ENCODE measurements around the gene PRKCB. TPM values are rescaled to one million over a fixed set of nuclear protein-coding genes. Genes with fewer than 3 reads are reported as not detected.
A peak's percentile ranks its signal among the peaks of the same experiment; 100 is the strongest.
"Not testable (repeated sequence)": the region's sequence is repeated elsewhere in the genome, so short reads cannot be mapped to it uniquely, and the experiment has no call there.

PRKCB gene
- total RNA-seq, 2 donors from 2014 or later = 4.1 to 4.7 TPM

- ATAC-seq (no peak), DNase-seq (no peak)
- intact Hi-C loops (cut with DNase I) = no loop called here
Measured at GRCh38 chr16:24203675-24204074, 367.9 kb downstream of the PRKCB start.

GRCh38 chr16:24204150-24204665 lies 368.4 kb downstream of the PRKCB start:
- DNase-seq (no peak), ATAC-seq (no peak)
- intact Hi-C loops (cut with DNase I) = no loop called here

GRCh38 chr16:24206926-24207325 lies 371.1 kb downstream of the PRKCB start:
- no peak for ATAC-seq
- intact Hi-C loops (cut with DNase I) = no loop called here
- no peak for DNase-seq

DNA sequence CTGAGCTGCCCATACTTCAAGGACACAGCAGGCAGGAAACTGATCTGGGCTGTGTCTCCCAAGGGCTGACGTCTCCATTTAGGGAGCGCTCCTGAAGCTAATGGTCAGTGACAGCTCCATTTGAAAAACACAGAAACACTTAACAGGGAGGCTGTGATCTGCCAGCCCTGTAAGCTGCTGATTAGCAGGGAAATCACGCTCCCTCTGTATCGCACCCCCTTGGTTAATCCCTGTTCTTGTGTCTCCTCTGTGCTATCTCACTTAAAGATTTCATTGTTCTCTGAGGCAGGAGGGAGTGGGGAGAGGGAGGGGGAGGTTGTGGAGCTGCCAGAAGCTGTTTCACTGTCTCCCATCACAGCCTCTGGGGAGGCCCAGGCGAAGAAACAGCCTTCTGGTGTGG lies 372.9 kb downstream of the PRKCB start:
- peak; percentile 19 for DNase-seq
- intact Hi-C loops (cut with DNase I) = no loop called here
- peak; percentile 74 to 93 for ATAC-seq

DNA sequence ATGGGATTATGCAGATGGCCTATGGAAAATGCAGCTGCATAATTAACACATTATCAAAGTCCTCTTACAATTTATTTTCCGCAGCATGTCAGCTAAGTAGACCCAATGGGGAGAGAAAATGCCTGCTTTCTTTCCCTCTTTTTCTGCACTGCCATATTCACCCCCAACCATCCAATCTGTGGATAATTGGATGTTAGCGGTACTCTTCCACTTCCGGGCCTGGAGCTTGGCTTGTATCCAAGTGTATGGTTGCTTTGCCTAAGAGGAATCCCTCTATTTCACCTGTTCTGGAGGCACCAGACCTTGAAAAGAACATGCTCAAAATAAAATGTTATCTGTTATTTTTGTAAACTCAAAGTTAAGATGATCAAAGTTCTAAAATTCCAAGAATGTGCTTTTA lies 379.2 kb downstream of the PRKCB start:
- intact Hi-C loops (cut with DNase I) = no loop called here
- ATAC-seq (no peak), DNase-seq (no peak)

DNA sequence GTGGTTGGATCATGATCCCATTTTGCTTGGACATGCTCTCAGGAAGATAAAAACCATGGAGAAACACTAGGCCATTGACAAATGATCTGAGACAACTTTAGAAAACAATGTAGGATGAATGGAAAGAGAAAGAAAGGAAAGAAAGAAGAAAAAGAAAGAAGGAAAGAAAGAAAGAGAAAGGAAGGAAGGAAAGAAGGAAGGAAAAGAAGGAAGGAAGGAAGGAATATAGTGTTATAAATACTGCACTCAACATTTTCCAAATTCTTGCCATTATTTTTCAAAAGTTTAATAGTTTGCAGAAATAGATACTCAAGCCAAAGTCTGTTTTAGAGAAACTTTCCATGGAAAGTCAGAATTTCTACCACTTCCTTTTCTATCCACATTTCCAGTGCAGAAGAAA lies 381.2 kb downstream of the PRKCB start:
- intact Hi-C loops (cut with DNase I) = no loop called here
- ATAC-seq = no peak

DNA sequence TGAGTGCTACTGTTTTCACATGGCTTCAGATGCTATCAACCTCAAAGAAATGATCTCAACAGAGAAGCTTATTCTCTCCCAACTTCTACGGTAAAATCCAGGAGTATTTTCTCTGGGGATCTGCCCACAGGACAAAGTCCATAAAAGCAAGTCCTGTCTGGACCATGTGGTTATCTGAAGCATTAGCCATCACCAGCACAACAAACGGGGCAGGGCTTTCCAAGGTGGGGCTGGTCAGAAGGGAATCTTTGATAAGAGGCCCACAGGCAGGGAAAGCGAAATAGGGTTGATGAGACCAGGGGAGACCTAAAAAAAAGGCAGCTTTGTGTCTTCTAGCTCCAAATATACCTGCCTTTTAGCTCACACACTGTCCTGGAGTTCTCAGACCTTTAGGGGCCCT lies 381.7 kb downstream of the PRKCB start:
- intact Hi-C loops (cut with DNase I) = no loop called here
- DNase-seq (no peak), ATAC-seq (no peak)

More for the DNA sequence above, 381.2 kb downstream of the PRKCB start:
- no peak for DNase-seq

DNA sequence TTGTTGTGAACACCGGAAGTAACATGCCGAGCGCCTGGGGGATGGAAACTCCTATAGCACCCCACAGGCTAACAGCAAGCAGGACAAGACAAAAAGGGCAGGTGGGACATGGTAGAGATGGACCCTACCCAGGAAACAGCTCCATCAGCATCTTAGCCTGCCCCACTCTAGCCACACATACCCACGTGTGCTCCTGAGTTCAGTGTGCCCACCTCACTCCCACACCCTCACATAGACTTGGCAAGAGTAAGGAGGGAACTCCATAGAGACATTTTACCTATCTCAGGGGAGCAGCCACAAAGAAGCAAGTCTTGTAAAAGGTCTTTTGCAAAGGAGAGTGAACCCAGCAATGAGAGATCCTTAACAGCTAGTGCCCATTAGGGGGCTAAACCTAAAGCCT lies 382.5 kb downstream of the PRKCB start:
- ATAC-seq (no peak), DNase-seq (no peak)
- intact Hi-C loops (cut with DNase I) = no loop called here

DNA sequence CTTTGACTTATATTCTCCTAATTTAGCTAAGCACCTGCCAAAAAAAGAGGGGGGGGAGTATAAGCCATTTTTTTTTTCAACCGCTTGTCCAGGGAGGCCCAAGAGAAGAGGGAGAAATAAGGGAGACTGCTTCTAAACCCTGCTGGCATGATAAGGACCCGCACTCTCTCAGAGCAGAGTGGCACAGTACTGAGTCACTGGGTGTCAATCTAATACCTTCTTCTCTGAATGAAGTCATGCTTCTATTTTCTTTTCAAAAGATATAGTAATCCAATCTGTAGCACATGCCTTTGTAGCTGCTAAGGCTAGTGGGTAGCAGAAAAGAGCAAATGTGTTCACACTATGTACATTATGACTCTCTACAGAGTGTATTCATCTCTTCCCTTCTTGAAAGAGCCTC lies 385.4 kb downstream of the PRKCB start:
- intact Hi-C loops (cut with DNase I) = no loop called here
- ATAC-seq (peak; percentile 45 to 93), DNase-seq (no peak)

- ATAC-seq (no peak), DNase-seq (no peak)
- intact Hi-C loops (cut with DNase I) = no loop called here
Measured at GRCh38 chr16:24228514-24228913, 392.7 kb downstream of the PRKCB start.

GRCh38 chr16:24232936-24233335 lies 397.2 kb downstream of the PRKCB start:
- intact Hi-C loops (cut with DNase I) = no loop called here
- DNase-seq (no peak), ATAC-seq (no peak)

DNA sequence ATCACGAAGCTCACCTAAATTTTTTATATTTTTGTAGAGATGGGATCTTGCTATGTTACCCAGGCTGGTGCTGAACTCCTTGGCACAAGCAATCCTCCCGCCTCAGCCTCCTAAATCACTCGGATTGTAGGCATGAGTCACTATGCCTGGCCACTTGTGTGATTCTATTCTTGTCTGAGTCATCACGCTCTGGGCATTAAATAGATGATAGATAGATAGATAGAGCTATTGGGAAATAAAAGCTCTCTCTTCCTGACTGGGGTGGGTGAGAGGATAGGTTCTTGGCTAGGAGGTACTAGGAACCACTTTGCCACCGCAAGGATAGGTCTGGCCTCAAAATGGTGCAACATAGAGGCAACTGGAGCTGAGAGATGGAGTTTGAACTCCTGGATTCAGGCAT lies 399.0 kb downstream of the PRKCB start:
- intact Hi-C loops (cut with DNase I) = no loop called here
- DNase-seq = no peak
- ATAC-seq = no peak

GRCh38 chr16:24235806-24236205 lies 400.0 kb downstream of the PRKCB start:
- DNase-seq = no peak
- intact Hi-C loops (cut with DNase I) = no loop called here
- ATAC-seq = no peak

DNA sequence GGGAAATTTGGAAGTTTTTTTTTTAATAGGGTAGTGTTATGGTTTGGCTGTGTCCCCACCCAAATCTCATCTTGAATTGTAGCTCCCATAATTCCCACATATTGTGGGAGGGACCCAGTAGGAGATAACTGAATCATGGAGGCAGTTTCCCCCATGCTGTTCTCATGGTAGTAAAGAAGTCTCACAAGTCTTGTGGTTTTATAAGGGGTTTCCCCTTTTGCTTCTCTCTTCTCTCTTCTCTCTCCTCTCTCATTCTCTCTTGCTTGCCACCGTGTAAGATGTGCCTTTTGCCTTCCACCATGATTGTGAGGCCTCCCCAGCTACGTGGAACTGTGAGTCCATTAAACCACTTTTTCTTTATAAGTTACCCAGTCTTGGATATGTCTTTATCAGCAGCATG lies 403.1 kb downstream of the PRKCB start:
- intact Hi-C loops (cut with DNase I); DNase-seq: not testable (repeated sequence)

GRCh38 chr16:24246911-24247607 lies 411.3 kb downstream of the PRKCB start:
- intact Hi-C loops (cut with DNase I) = no loop called here
- DNase-seq (no peak), ATAC-seq (no peak)

More for the DNA sequence above, 403.1 kb downstream of the PRKCB start:
- ATAC-seq = not testable (repeated sequence)

DNA sequence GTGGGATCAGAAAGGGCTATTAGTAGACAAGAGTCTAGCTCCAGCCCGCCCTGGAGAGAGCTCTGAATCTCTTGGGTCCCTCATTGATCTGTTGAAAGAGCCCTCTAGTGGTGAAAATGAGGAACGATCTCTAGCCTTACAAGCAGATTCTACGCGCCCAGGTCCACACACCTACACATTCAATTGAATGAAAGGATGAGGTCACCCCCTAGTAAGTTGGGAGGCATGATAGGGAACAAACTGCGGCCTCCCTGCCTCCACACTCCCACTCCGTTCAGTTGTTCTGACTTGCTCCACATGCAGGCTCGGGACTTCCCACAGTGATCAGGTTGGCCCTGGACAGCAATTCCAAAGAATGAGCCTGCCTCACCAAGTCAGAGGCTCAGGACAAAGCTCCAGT lies 417.4 kb downstream of the PRKCB start:
- intact Hi-C loops (cut with DNase I) = loop anchor here (5.0 to 10.0 kb wide), 5 partner anchors 138 to 242 kb away; no protein-coding TSS in a partner anchor

GRCh38 chr16:24255456-24256371 lies 419.9 kb downstream of the PRKCB start, which contains the start of gene CACNG3:
Gene CACNG3, plus strand, starts transcription at chr16:24256335. Its CDS starts 420 bp downstream, at chr16:24256755.
- DNase-seq (peak; percentile 53), ATAC-seq (peak; percentile 58 to 72)
- intact Hi-C loops (cut with DNase I) = loop anchor here (10.0 kb wide), 3 partner anchors 141 to 239 kb away; no protein-coding TSS in a partner anchor

More for the DNA sequence above, 417.4 kb downstream of the PRKCB start:
- DNase-seq (peak; percentile 34), ATAC-seq (peak in 1 of 2 donors; percentile 63)

GRCh38 chr16:24257958-24258357 lies 422.2 kb downstream of the PRKCB start:
- ATAC-seq = no peak
- intact Hi-C loops (cut with DNase I) = loop anchor here (10.0 kb wide), 3 partner anchors 143 to 237 kb away; no protein-coding TSS in a partner anchor
- DNase-seq = no peak

- no peak for DNase-seq
- intact Hi-C loops (cut with DNase I) = loop anchor here (10.0 kb wide), 3 partner anchors 144 to 236 kb away; no protein-coding TSS in a partner anchor
- ATAC-seq = no peak
Measured at GRCh38 chr16:24258791-24259190, 423.0 kb downstream of the PRKCB start.

DNA sequence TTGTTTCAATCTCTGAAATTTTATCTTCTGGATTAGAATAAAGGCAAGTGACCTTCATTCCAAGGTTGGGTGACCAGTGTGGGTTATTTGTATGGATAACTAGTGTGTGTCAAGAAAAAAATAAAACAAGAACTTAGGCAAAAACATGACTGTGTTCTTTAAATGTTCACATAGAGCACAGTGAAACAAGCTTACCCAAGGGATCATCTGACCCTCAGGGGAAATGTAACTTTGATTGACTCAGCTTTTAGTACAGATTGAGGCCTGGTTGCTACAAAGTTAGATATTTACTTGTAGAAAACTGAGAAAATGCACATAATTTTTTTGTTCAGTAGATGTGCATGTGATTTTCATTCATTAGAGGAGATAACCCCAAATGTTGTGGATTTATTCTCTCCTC lies 427.0 kb downstream of the PRKCB start:
- DNase-seq (no peak), ATAC-seq (no peak)
- intact Hi-C loops (cut with DNase I) = no loop called here
